GM19463 (cell line): ENCODE data around the gene PNMT.
A peak's percentile ranks its signal among the peaks of the same experiment; 100 is the strongest.

Experiments
- ATAC-seq: cut with Tn5 transposase; IDR thresholded peaks from one replicate; pipeline ENCODE4 v1.9.1; 2021; ENCODE audit warnings: mild to moderate bottlenecking, moderate library complexity; ENCODE audit not compliant: unreplicated experiment

PNMT gene

GRCh38 chr17:39632153-39632941 lies 35.9 kb upstream of the PNMT start:
- no peak for ATAC-seq

GRCh38 chr17:39633570-39634183 lies 34.6 kb upstream of the PNMT start:
- ATAC-seq = no peak

- ATAC-seq = no peak
Observed at GRCh38 chr17:39634384-39634871, 33.8 kb upstream of the PNMT start.

GRCh38 chr17:39635614-39636176 lies 32.6 kb upstream of the PNMT start:
- no peak for ATAC-seq

- ATAC-seq = peak; percentile 11
Observed at GRCh38 chr17:39636587-39636926, 31.7 kb upstream of the PNMT start.

- peak; percentile 77 for ATAC-seq
Observed at GRCh38 chr17:39636927-39637736, 31.1 kb upstream of the PNMT start, which contains the start of gene STARD3. TSS of gene STARD3 (plus strand) at chr17:39637144. CDS start at chr17:39653532, 16,388 bp downstream.

GRCh38 chr17:39638317-39638716 lies 29.9 kb upstream of the PNMT start:
- ATAC-seq = no peak

- ATAC-seq = no peak
Observed at GRCh38 chr17:39639043-39639442, 29.2 kb upstream of the PNMT start.

GRCh38 chr17:39639566-39640458 lies 28.4 kb upstream of the PNMT start:
- no peak for ATAC-seq

GRCh38 chr17:39640591-39641031 lies 27.6 kb upstream of the PNMT start:
- ATAC-seq = no peak

- ATAC-seq = no peak
Observed at GRCh38 chr17:39641097-39641496, 27.2 kb upstream of the PNMT start.

GRCh38 chr17:39641883-39642282 lies 26.4 kb upstream of the PNMT start:
- ATAC-seq = no peak

- ATAC-seq = no peak
Observed at GRCh38 chr17:39642291-39643074, 25.8 kb upstream of the PNMT start.

GRCh38 chr17:39643271-39643670 lies 25.0 kb upstream of the PNMT start:
- ATAC-seq = no peak

GRCh38 chr17:39647256-39647655 lies 21.0 kb upstream of the PNMT start:
- ATAC-seq = no peak

- ATAC-seq = no peak
Observed at GRCh38 chr17:39648616-39649366, 19.5 kb upstream of the PNMT start.

- ATAC-seq = no peak
Observed at GRCh38 chr17:39650121-39650579, 18.1 kb upstream of the PNMT start.

GRCh38 chr17:39651923-39652586 lies 16.2 kb upstream of the PNMT start:
- ATAC-seq = no peak
